Amygdala (tissue), 56 donors: ENCODE data around the gene SLC16A2.
"Not testable (repeated sequence)": the region's sequence is repeated elsewhere in the genome, so short reads cannot be mapped to it uniquely, and the experiment has no call there.

ENCODE experiments used
- DNase-seq, 56 donors: peaks; one replicate each; lab custom pipeline; 2025; lab: John Stamatoyannopoulos, UW

The SLC16A2 gene

DNA sequence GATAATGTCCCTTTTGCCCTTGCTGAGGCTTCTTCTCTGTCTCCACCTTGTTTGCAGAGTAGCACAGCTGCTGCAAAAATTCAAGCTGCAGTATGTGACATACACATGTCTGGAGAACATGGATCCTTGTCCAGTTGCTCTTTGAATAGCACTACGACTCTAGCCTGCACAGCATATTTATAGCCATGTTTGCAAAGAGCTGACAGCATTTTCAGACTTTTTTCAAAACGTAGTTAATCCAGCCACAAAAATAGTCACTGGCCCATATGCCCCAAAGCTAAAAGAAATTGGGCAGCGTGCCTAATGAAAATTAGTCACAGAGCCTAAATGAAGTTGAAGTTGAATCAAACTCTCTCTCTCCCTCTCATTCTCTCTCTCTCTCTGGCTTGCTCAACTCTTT, 17.5 kb downstream of the SLC16A2 start:
- DNase-seq = peak in 2 of 56 donors; percentile 0 to 1

DNA sequence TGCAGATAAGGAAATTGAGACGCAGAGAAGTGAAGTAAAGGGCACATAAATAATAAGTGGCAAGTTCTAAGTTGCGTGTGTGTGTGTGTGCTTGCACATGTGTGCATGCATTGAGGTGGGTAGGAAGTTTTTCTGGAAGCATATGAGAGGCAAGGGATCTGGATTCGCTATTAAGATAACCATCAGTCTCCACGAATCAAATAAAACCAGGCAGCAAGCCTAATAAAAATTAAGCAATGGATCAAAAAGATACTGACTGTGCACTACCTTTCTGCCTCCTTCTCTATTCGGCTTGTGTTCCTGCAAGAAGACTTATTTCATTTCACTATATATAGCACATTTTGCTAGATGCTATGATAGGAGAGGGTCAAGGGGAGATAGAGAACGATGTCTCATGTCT, 23.8 kb downstream of the SLC16A2 start:
- DNase-seq = no peak

DNA sequence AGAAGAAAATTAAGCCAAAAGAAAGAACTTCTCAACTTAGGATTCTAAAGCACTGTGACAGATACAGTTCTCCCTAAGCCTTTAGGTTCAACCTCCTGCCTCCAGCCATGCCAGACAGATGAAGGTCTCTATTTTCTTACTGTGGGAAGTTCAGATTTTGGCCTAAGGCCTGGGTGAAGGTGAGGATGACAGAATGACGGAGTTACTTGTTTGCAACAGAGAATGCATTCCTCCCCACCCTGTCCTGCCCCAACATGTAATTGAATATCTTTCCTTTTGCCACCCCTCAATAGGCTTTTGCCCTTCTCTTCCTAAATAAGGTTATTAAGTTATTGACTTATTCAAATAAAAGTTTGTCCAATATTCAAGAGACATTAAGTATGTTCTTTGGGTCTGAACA, 25.6 kb downstream of the SLC16A2 start:
- no peak for DNase-seq

DNA sequence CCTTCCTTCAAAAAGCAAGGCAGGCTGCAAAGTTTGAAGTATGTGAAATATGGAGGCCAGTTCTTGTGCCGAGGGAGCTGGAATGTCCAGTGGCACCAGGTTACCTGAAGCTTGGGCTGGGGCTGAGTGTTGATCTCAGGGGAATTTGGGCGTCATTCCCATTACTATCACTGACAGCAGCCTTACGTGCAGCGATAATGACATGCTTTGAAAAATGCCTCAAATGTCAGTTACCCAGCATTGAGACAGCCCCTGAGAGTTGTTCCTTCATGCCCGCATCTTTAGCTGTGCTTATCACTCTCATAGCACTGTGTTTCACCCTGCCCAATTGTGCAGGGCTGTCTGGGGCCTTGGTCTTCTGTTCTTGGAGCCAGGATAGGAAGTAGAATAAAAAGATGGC, 27.4 kb downstream of the SLC16A2 start:
- DNase-seq = no peak

DNA sequence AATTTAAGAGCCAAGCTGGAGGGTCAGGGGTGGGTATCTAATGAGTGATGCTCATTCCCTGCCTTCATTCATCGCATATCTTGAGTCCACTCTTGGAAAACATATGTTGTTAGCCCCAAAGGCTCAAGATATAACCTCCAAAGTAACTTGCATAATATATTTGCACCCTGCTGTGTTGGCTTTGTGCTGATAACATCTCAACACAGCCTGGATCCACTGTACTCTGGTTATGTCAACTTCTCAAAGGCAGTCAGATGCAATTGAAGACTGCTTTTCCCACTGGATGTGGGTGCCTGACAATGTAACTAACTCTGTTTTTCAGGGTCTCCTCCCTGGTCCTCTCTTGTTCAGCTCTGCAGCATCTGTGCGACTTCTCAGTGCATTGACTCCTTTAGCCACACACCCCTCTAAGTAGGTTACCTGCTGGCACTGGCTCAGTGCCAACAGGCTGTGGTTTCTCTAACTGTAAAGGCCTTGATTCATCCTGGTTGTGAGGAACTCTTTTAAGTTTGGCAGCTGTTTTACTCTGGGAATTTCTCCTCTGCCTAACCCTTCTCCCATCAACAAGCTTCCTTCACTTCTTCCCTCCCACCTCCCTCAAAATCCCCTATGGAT, 28.1 kb downstream of the SLC16A2 start:
- no peak for DNase-seq

DNA sequence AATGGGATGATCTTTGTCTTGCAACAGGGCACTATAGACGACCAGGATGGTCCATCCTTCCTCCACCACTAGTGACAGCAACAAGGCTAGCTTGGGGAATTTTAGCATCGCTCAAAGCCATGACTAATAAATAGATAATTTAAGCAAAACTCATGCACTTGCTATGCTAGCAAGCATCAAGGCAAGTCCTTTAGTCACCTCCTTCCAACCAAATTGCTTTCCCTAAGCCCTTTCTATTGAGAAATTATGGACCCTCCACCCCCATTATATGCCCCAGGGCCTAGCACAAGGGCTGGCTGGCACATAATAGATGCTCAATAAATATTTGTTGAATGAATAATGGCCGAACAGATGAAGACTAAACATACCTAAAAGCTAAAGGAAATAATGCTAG, 28.6 kb downstream of the SLC16A2 start:
- DNase-seq = no peak

DNA sequence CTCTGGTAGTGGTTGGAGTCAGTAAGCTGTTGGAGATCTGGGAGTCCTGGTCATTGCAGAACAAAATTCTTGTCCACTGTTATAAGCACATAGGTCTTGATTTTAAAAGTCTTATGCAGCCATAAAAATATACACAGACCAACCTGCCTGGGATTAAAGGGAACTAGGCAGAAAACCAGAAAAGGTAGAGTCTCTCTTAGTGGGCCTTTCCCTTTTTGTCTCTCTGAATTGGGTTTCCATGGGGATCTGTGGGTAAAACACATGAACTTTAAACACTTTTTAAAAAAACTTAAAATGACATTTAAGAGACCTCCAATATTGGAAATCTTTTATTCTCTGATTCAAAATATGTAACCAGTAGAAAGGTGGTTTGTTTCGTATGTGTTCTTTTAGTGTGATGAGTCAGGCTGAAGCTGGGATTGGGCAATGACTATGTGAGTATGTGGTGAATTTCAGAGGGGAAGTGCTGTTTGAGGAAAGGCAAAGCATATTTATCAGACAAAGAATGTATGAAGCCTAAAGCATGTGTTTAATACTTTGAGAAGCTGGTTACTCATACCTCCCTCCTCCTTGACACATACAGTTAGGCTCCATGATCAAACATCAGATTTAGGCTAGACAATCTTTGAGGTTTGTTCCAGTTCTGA, 29.6 kb downstream of the SLC16A2 start:
- no peak for DNase-seq

DNA sequence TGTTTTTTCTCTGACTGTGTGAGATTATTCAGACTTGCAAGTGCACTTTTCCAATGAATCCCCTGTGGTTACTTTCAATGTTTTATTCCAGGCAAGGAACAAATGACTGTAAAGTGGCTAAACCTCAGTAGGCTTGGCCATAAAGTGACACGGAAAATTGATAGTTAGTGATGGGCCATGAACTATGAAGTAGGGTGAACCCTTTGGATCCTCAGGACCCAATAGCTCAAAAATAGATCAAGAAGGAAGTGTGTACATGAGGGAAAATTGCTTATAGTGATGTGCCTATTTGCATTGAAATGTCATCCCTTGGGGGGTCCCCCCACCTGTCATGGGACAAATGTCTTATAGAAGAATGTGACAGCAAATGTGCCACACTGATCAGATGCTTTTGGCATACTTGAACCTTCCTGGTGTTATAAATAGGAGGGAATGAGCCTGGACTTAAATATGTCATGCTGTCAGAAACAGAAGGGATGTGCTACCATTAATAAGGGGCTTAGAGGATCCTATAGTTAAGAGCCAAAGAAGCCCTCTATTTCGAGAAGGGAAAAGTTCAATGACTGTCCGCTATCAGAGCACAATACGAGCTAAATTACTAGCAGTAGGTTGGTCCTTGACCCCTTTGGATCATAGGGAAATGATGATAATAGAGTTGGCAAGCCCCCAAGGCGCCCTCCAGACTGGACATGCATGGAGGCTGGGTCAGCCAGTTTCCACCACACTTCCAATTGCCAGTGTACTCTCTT, 30.3 kb downstream of the SLC16A2 start:
- no peak for DNase-seq

DNA sequence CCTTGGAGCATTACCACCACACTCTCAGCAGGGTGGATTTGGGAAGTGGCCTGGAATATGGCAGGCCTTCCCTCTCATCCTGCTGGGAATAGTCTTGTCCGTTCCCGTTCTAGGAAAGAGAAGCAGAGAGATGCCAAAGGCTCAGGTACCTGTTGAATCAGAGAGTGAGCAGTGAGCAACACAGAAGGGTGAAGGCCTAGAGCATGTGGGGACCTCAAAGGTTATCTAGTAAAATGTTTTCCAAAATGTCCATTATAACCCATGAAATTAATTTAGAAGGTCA, 30.8 kb downstream of the SLC16A2 start:
- no peak for DNase-seq

DNA sequence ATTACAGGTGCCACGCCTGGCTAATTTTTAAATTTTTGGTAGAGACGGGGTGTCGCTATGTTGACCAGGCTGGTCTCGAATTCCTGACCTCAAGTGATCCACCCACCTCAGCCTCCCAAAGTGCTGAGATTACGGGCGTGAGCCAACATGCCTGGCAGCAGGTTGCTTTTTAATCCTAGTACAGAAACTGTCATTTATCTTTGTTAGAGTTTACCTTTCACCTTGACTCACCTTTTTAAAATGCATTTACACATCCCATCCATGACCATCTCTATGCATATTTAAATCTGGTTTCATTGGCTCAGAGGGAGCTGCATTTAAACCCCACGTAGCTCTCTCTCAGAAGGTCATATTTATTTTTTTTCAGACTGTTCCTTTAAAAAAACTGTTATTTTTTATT, 31.9 kb downstream of the SLC16A2 start:
- no peak for DNase-seq

DNA sequence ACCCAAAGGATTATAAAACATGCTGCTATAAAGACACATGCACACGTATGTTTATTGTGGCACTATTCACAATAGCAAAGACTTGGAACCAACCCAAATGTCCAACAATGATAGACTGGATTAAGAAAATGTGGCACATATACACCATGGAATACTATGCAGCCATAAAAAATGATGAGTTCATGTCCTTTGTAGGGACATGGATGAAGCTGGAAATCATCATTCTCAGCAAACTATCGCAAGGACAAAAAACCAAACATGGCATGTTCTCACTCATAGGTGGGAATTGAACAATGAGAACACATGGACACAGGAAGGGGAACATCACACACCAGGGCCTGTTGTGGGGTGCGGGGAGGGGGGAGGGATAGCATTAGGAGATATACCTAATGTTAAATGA, 32.9 kb downstream of the SLC16A2 start:
- not testable (repeated sequence) for DNase-seq

DNA sequence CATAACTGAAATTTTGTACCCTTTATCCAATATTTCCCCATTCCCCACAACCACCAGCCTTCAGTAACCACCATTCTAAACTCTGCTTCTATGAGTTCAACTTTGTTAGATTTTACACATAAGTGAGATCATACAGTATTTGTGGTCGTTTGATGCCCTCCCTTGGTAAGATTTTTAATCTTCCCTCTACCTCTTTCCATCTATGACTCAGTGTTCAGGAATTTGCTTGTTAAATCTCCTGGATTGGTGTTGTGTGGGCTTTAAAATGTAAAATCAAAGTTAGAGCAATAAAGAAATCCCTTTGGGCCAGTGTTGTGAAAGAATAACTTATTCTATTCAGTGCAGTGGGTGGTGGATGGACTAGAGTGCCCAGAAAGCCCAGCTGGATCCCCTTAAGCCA, 37.4 kb downstream of the SLC16A2 start:
- DNase-seq = no peak

DNA sequence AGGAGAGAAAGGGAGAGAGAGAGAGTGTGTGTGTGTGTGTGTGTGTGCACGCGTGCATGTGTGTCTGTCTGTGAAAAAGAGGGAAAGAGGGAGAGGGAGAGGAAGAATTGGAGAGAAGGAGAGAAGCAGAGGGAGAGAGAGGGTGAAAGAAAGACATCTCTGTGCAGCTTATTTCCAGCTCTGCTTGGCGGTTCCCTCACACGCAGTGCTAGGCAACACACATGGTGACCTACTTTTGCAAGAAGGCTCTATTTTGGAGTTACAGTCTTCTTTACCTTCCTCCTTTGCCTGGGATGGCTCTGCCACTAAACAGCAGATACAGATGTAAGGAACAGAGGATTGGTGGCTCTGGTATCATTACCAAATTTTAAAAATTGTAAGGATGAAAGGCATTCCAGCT, 40.1 kb downstream of the SLC16A2 start:
- DNase-seq = peak in 7 of 56 donors; percentile 0 to 34 (median 1)

DNA sequence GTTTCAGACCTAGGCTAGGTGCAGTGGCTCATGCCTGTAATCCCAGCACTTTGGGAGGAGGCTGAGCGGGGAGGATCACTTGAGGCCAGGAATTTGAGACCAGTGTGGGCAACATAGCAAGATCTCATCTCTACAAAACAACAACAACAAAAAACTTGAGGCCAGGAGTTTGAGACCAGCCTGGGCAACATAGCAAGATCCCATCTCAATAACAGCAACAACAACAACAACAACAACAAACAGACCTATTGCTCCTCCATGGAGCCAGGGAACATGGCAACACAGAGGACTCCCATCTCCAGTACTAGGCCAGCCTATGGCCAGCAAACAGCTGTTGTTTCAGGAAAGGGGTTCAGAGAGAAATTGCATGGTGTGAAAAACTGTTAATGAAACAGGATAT, 43.4 kb downstream of the SLC16A2 start:
- DNase-seq = no peak

DNA sequence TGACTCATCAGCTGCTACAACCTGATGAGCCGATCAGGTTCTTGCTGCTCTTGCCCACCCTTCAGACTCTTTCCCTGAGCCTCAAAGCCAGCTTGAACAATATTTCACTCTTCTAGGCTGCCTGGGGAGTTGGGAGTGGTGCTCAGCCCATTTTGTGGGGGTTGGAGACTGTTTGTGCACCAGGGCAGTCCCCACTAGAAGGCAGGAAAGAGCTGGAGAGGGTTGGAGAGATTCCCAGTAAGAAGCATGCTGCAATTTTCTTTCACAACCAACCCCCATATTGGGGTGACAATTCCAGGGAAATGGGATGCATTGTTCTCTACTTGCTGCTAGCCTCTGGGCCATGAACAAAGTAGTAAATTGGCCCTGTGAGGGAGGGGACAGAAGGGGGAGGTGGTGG, 44.1 kb downstream of the SLC16A2 start:
- no peak for DNase-seq

DNA sequence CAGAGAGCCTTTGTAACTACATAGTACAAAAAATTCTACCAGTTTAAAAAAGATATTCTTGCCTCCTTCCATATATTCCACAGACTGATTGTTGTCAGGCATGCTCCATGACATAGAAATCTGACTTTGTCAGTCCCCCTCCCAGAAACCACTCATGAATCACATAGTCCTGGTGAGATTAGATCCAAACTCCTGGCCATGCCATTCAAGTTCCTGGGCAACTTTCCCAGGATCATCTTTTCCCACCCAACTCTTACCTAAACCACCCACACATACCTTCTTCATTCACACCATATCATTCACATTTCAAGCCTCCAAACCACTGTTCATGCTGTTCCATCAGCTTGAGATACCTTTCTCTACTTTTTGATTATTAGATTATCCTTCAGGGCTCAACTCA, 46.4 kb downstream of the SLC16A2 start:
- no peak for DNase-seq

DNA sequence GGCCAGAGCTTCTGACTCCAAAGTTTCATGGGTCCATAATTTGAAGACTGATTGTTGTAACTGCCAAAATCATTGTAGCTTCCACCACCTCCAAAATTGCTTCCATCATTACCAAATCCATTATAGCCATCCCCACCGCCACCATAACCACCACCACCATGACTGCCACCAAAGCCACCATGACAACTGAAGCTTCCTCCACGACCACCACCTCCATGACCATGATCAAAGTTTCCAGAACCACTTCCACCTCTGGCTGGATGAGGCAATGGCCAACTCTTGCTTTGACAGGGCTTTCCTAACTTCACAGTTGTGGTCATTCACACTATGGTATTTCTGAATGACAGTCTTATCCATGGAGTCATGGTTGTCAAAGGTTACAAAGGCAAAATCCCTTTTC, 51.8 kb downstream of the SLC16A2 start:
- not testable (repeated sequence) for DNase-seq

DNA sequence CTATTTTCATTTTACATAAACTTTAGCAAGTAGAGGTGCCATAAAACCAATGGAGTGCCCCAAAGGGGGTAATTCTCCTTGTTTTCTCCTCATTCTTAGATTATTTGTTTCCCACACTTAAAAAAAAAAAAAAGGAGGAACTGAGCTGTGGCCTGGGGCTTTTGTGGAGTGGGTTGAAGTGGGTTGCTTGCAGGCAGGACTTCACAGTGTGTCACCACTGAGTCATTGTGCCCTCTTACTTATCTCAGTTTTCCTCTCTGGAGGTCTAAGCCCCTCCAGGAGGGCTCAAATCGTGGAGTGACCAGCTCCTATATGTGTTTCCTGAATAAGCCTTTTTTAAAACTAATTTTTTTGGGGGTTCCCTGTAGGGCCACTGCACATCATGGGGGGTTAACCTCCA, 69.0 kb downstream of the SLC16A2 start:
- no peak for DNase-seq

DNA sequence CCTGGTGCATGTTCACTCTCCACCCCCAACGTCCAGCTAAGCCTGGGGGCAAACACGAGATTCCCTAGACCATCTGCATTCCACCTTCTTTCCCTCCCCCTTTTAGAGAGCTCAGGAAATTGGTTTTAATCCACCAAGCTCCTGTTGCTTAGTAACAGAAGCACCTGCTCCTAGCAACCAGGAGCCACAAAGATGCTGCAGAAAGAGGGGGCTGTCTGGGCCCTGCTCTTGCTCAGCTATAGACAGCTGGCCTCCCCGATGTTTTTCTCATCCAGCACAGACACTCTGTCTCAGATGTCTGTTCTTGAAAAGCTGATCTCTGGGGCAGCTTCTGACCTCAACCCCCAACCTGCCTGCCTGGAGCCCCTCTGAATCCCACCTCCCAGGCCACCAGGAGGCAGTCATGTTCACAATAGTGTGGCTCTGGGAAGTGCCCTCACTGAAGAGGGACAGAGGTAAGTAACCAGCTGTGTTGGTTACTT, 71.5 kb downstream of the SLC16A2 start:
- DNase-seq = peak in 13 of 56 donors; percentile 0 to 24 (median 4)

DNA sequence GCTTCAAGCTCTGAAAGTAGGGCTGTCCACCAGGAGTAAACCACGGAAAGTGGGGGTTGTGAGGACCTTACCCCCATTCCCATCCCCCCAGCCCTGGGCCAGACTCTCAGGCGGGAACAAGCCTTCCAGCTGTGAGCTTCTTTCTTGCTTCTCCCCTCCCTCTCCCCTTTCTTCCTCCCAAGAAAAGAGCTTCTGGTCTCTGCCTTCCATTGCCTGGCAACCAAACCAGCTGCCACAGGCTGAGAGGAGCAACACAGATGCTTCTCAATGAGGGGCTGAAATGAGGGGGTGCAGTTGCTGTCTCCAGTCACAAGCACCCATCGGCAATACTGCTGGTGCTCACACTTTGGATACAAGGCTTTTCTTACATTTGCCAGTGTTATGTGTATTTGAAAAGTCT, 72.5 kb downstream of the SLC16A2 start:
- peak in 18 of 56 donors; percentile 0 to 20 (median 4) for DNase-seq

DNA sequence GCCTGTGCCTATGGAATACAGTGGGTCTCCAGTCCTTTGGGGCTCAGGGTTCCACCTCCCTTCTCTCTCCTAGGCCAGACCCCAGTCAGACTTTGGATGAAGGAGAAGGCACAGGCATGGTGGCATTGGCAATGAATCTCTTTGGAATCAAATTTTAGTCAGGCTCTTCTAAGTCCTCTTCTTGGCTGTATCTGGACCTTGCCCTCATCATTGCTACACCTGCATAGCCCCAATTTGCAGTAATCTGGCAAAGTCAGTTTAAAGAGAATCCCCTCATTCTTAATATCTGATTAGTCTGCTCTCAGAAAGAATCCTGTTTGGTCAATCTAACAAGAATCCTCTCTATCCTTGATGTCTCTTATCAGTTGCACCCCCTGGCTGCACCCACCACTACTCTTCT, 77.6 kb downstream of the SLC16A2 start:
- DNase-seq = no peak

DNA sequence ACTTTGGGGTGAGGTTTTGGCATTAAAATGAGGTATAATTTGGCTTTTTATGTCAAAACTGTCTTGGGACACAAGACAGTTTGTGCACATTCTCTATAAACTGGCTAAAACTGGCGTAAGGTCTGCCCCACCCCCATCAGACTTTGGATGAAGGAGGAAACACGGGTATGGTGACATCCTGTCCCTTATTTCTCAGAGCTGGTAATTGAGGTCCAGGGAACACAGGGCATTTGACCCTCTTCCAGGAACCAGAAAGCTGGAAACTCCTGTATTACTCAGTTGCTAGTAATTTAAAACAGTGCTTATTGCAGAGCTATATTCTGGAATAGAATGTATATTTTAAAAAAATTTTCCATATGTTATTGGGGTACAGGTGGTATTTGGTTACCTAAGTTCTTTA, 78.8 kb downstream of the SLC16A2 start:
- no peak for DNase-seq
